Inflammatory macrophage treated with lipopolysaccharide for 4 hours (primary cell): ENCODE data around the gene TARBP2.

Experiments
- DNase-seq: peaks from one replicate; pipeline ENCODE4 v3.0.0-alpha.2; 2020

Gene TARBP2, protein sequence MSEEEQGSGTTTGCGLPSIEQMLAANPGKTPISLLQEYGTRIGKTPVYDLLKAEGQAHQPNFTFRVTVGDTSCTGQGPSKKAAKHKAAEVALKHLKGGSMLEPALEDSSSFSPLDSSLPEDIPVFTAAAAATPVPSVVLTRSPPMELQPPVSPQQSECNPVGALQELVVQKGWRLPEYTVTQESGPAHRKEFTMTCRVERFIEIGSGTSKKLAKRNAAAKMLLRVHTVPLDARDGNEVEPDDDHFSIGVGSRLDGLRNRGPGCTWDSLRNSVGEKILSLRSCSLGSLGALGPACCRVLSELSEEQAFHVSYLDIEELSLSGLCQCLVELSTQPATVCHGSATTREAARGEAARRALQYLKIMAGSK

GRCh38 chr12:53500776-53501614 lies at the start of gene TARBP2:
Gene TARBP2, plus strand, starts transcription at chr12:53501283. Its CDS starts 126 bp downstream, at chr12:53501409.
- DNase-seq: peak; percentile 100

DNA sequence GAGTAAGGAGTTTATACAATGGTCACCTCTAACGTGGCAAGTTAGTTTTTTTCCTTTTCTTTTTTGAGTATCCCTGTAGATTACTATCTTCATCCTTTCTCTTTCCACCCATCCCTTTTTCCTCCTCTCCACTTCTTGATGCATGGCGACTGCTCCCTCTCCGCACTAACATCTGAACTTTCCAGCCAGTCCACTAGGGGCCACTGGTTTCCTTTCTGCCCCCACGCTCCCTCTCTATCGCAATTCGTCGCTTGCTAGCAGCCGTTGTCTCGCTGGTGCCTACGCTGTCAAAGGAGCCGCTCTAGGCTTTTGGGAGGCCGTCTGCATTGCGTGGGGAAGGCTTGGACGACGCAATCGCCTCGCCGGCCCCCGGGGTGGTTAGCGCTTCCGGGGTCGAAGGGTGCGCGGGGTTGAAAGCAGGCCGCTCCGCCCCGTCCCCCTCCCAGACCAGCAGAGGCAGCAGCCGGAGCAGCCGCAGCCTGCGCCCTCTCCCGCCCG lies 49.4 kb upstream of the TARBP2 start, which contains the start of gene PCBP2:
Gene PCBP2 (plus strand): TSS at position 442 of the 498 bp plus-strand sequence. CDS start 2,699 bp downstream, outside the sequence.
- DNase-seq: peak; percentile 100

DNA sequence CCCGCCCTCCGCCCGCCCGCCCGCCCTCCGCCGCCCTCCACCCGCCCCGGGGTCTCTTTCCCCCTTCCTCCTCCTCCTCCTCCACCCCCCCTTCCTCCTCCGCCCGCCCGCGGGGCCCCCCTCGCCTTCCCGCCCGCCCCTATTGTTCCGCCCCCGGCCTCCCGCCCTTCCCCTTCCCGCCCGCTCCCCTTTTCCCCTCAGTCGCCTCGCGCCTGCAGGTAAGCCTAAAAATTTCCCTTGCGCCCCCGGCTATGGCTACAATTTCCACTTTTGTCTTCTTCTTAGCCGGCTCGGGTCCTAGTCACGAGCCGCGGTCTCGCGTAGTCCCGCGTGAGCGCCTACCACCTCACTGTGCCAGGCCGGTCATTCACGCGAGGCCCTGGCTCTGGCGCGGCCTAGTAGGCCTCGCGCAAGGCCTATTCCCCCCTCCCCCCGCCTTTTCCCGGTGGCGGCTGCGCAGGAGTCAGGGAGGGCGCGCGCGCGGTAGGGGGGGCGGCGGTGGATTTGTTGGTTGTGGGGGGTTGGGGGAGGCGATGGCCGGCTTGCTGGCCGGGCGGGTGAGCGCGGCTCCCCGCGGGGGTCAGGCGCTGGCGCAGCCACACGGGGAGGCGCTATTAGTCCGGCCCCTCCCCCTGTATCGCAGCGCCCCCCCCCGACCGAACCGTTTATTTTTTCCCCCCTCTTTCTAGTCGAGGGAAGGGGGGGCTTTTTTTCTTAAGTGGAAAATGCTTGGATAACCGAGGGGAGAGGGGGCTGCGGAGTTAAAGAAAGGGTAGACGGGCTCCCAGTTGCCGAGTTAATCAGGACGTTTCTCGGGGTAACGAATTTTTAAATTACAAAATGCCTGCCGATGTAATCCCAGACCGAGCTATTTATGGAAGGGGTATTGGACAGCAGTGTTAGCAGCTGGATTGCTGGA lies 48.7 kb upstream of the TARBP2 start:
- peak; percentile 75 for DNase-seq

- DNase-seq: no peak
These were observed 47.0 kb upstream of the TARBP2 start for GRCh38 chr12:53453953-53454640.

GRCh38 chr12:53454707-53455106 lies 46.4 kb upstream of the TARBP2 start:
- DNase-seq: no peak

DNA sequence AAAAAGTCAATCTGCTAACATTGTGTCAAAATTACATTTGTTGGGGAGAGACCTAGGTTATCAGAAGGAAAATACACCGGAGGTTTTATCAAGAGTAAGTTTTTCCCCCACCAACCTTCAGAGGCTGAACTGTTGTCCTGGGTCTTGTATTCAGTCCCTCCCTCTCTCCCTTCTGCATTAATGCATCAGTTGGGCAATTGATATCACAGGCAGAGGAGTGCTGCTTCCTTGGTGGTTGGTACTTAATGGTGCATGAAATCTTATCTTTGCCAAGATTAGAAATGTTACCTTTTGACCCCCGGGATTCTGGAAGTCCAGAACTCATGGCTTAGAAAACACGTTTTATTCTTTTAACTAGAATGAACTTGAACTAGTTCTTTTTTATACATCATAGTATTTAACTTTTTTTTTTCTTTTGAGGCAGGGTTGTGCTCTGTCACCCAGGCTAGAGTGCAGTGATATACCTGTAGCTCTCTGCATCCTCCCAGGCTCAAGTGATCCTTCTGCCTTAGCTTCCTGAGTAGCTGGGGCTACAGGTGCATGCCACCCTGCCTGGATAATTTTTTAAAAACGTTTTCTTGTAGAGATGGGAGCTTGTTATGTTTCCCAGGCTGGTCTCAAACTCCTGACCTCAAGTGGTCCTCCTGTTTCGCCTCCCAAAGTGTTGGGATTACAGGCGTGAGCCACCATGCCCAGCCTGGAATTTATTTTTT lies 44.3 kb upstream of the TARBP2 start:
- no peak for DNase-seq

- DNase-seq: no peak
These were observed 42.0 kb upstream of the TARBP2 start for GRCh38 chr12:53459097-53459496.

GRCh38 chr12:53461059-53461458 lies 40.0 kb upstream of the TARBP2 start:
- DNase-seq: no peak

- DNase-seq: no peak
These were observed 39.5 kb upstream of the TARBP2 start for GRCh38 chr12:53461591-53461990.

DNA sequence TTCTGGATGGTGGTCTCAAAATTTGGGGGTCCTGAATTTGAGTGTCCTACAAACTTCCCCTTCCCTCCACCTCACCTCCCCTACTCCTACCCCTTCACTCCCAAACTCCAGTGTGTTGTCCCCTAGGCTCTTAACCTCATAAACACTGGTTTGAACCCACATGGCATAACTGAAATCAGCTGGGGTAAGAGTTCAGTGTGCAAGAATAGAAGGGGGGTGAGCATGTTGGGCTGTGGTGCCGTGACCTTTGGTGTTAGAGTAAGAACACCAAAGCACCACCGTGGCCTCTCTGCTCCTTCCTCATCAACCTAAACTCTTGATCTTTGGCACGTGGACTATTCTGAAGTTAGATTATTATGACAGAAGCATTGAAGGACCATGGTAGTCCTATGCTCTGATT lies 38.1 kb upstream of the TARBP2 start:
- no peak for DNase-seq

DNA sequence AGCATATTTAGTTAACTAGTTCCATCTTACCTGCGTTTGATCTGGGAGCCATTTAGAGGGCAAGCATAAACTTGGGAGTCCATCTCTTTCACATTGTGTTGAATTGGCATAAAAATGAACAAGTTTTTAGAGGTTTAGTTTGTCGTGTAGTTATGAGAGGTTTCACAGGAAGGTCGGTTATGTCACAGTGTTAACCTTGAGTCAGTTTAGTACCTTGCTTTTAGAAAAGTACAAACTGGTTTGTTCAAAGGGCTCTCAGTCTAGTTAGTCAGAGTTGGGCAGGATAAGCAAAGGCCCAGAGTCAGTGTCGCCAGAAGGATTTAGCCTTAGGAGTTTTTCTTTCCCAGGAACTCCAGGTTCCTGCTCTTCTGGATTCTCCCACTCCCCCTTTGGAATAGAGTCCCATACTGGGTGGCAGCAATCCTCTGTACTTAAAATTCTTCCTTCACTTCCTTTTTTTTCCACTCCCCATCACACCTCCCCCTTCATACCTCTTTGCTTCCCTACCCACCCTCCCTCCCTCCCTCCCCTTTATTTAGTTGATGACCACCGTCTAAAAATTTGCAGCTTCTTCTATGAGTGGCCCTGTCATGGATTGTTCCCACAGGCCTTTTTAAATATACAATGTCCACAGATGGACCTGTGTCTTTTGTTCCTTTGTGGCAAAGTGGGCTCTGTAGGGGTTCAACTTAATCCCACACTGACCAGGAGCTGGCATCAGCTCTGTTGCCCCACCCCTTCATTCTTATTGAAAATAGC lies 37.1 kb upstream of the TARBP2 start:
- DNase-seq: no peak

GRCh38 chr12:53464685-53465418 lies 36.2 kb upstream of the TARBP2 start:
- no peak for DNase-seq

- peak; percentile 33 for DNase-seq
These were observed 35.4 kb upstream of the TARBP2 start for GRCh38 chr12:53465679-53466078.

DNA sequence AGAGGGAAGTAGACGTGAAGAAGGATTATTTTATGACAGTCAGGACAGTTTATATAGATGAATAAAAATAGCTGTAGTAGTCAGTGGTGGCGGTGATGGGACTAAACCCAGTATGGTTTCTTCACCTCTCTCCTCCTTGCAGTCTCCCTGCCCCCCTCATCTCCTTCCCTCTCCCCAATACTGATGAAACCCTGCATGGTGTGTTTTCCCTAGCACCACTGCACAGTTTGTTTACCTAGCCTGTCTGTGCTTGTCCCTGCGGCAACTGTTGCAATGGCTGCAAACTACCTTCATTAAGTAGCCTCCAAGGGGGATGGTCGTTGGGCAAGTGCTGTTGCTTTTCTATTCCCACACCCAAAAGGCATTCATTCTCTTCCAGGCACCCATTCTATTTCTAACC lies 34.4 kb upstream of the TARBP2 start:
- DNase-seq: no peak

- DNase-seq: no peak
These were observed 34.0 kb upstream of the TARBP2 start for GRCh38 chr12:53467082-53467481.

- DNase-seq: no peak
These were observed 33.2 kb upstream of the TARBP2 start for GRCh38 chr12:53467880-53468279.

DNA sequence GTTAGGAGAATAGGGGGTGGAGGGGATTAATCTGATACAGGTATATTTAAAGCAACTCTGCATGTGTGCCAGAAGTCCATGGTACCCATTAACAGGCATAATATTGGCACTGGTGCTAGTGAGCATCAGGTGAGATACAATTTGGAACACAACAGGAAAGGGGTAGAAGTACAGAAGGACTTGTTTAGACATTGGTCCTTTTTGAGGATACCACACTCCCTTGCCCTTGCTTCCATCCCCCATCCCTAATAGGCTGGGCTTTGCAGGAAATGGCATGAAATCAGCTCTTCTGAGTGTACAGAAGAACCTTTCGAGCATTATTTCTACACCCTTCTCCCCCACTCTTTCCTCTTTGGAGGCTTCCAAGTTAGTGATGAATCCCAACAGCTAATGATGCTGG lies 32.8 kb upstream of the TARBP2 start:
- no peak for DNase-seq

GRCh38 chr12:53472056-53472582 lies 29.0 kb upstream of the TARBP2 start:
- no peak for DNase-seq

- DNase-seq: no peak
These were observed 27.0 kb upstream of the TARBP2 start for GRCh38 chr12:53474077-53474476.

- peak; percentile 39 for DNase-seq
These were observed 26.3 kb upstream of the TARBP2 start for GRCh38 chr12:53474819-53475218.
